ENCODE results near the gene C1orf21.

Gene C1orf21

GRCh38 chr1:184513966-184514365 lies 127.1 kb downstream of the C1orf21 start:
- DNase-seq (ENCODE audit: low read depth in 2 of 2), result no peak

GRCh38 chr1:184514447-184514846 lies 127.6 kb downstream of the C1orf21 start:
- DNase-seq (ENCODE audit: low read depth in 2 of 2), result no peak

- no peak for DNase-seq (ENCODE audit: low read depth in 2 of 2)
Observed at GRCh38 chr1:184517130-184517529, 130.3 kb downstream of the C1orf21 start.

GRCh38 chr1:184518736-184519357 lies 132.0 kb downstream of the C1orf21 start:
- no peak for DNase-seq (ENCODE audit: low read depth in 2 of 2)

- DNase-seq (ENCODE audit: low read depth in 2 of 2), result no peak
Observed at GRCh38 chr1:184520336-184520735, 133.5 kb downstream of the C1orf21 start.

GRCh38 chr1:184524248-184524647 lies 137.4 kb downstream of the C1orf21 start:
- DNase-seq (ENCODE audit: low read depth in 2 of 2), result no peak

GRCh38 chr1:184527402-184527801 lies 140.6 kb downstream of the C1orf21 start:
- no peak for DNase-seq (ENCODE audit: low read depth in 2 of 2)

- DNase-seq (ENCODE audit: low read depth in 2 of 2), result no peak
Observed at GRCh38 chr1:184530226-184530625, 143.4 kb downstream of the C1orf21 start.

GRCh38 chr1:184531296-184531695 lies 144.5 kb downstream of the C1orf21 start:
- DNase-seq (ENCODE audit: low read depth in 2 of 2), result no peak

- DNase-seq (ENCODE audit: low read depth in 2 of 2), result no peak
Observed at GRCh38 chr1:184532199-184532598, 145.4 kb downstream of the C1orf21 start.

- DNase-seq (ENCODE audit: low read depth in 2 of 2), result no peak
Observed at GRCh38 chr1:184533049-184533448, 146.2 kb downstream of the C1orf21 start.

- DNase-seq (ENCODE audit: low read depth in 2 of 2), result no peak
Observed at GRCh38 chr1:184533915-184534314, 147.1 kb downstream of the C1orf21 start.

- no peak for DNase-seq (ENCODE audit: low read depth in 2 of 2)
Observed at GRCh38 chr1:184534690-184535089, 147.9 kb downstream of the C1orf21 start.

GRCh38 chr1:184535191-184535970 lies 148.6 kb downstream of the C1orf21 start:
- no peak for DNase-seq (ENCODE audit: low read depth in 2 of 2)

GRCh38 chr1:184536246-184536985 lies 149.6 kb downstream of the C1orf21 start:
- no peak for DNase-seq (ENCODE audit: low read depth in 2 of 2)

- no peak for DNase-seq (ENCODE audit: low read depth in 2 of 2)
Observed at GRCh38 chr1:184539580-184539979, 152.8 kb downstream of the C1orf21 start.

GRCh38 chr1:184541537-184542152 lies 154.8 kb downstream of the C1orf21 start:
- no peak for DNase-seq (ENCODE audit: low read depth in 2 of 2)

- DNase-seq (ENCODE audit: low read depth in 2 of 2), result no peak
Observed at GRCh38 chr1:184542291-184542690, 155.5 kb downstream of the C1orf21 start.

GRCh38 chr1:184545601-184546000 lies 158.8 kb downstream of the C1orf21 start:
- no peak for DNase-seq (ENCODE audit: low read depth in 2 of 2)

GRCh38 chr1:184552446-184552845 lies 165.6 kb downstream of the C1orf21 start:
- no peak for DNase-seq (ENCODE audit: low read depth in 2 of 2)

- DNase-seq (ENCODE audit: low read depth in 2 of 2), result no peak
Observed at GRCh38 chr1:184553845-184554244, 167.0 kb downstream of the C1orf21 start.

All from activated CD4-positive, alpha-beta T cell treated with anti-CD3 and anti-CD28 coated beads for 24 hours (primary cell).